Peyer's patch (tissue), 4 donors: Measurements from ENCODE around the gene CUBN.

Experiments
- POLR2A ChIP-seq, 2 donors: fragments of 450-650 bp; IDR thresholded peaks; one replicate each; pipeline ENCODE4 v1.5.1; 2017; ENCODE audit warnings: antibody characterized with exemption in 2 of 2, mild to moderate bottlenecking in 2 of 2, moderate library complexity in 2 of 2
- TF ChIP-seq, protein P1 (sequence below), 6 experiments: fragments of 450-650 bp in 4 of 6; fragments of 200-600 bp in 2 of 6; sonication (generic) in 1 of 6; IDR thresholded peaks; one replicate each; pipeline ENCODE4 v1.5.1; 2017 to 2019; ENCODE audit warnings: antibody characterized with exemption in 6 of 6, mild to moderate bottlenecking in 3 of 6, moderate library complexity in 1 of 6

- TF ChIP-seq, protein P1, sequence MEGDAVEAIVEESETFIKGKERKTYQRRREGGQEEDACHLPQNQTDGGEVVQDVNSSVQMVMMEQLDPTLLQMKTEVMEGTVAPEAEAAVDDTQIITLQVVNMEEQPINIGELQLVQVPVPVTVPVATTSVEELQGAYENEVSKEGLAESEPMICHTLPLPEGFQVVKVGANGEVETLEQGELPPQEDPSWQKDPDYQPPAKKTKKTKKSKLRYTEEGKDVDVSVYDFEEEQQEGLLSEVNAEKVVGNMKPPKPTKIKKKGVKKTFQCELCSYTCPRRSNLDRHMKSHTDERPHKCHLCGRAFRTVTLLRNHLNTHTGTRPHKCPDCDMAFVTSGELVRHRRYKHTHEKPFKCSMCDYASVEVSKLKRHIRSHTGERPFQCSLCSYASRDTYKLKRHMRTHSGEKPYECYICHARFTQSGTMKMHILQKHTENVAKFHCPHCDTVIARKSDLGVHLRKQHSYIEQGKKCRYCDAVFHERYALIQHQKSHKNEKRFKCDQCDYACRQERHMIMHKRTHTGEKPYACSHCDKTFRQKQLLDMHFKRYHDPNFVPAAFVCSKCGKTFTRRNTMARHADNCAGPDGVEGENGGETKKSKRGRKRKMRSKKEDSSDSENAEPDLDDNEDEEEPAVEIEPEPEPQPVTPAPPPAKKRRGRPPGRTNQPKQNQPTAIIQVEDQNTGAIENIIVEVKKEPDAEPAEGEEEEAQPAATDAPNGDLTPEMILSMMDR (IDR thresholded peaks at IDR 0.05): peak in 4 of 6 experiments; percentile 42 to 55 (median 46)
- no peak for TF ChIP-seq POLR2A (IDR thresholded peaks at IDR 0.05)
These were observed 320.4 kb downstream of the CUBN start for GRCh38 chr10:16809074-16809718.
